AG08395 (cell line): ENCODE results near the gene CD40LG.

Experiments used
- DNase-seq: peaks from one replicate; pipeline ENCODE4 v3.0.0; 2012; ENCODE audit warnings: mixed read lengths, low spot score

Gene CD40LG

GRCh38 chrX:136647677-136648360, at the start of gene CD40LG:
TSS of gene CD40LG (plus strand) at chrX:136648158. CDS start at chrX:136648249, 91 bp downstream.
- no peak for DNase-seq

DNA sequence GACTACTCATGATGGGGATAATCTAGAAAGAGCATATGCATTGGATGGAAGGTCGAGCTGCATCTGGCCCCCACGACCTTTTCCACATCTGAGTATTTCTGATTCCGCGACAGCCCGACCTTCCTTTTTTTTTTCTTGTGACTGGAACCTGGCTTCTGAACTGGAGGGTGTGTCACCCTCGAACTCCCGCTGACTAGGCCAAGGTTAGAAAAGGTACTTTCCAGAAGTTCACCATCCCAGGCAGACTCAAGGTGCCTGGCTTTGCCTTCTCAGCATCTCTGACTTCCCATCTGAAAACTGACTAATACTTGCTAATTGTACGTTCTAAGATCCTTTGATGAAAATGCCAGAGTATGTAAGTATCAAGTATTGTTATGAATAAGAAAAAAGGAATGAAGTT, 49.3 kb upstream of the CD40LG start:
- DNase-seq, result no peak

DNA sequence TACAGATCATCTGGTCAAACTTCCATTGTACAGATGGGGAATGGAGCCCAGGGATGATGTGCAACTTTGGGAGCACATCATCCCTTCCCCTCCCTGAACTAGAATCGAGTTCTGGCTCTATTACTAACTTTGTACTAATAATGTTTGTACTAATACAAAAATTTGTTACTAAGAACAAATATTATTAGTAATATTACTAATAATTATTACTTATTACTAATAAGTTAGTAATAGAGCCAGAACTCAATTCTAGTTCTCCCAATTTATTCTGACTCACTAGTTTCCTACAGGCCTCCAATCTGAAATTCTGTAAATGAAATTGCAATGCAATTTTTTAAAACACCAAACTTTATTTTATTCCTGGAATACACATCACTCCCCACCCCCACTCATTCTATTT, 47.9 kb upstream of the CD40LG start:
- no peak for DNase-seq

- DNase-seq, result no peak
These were observed 40.7 kb upstream of the CD40LG start for GRCh38 chrX:136607236-136607635.

DNA sequence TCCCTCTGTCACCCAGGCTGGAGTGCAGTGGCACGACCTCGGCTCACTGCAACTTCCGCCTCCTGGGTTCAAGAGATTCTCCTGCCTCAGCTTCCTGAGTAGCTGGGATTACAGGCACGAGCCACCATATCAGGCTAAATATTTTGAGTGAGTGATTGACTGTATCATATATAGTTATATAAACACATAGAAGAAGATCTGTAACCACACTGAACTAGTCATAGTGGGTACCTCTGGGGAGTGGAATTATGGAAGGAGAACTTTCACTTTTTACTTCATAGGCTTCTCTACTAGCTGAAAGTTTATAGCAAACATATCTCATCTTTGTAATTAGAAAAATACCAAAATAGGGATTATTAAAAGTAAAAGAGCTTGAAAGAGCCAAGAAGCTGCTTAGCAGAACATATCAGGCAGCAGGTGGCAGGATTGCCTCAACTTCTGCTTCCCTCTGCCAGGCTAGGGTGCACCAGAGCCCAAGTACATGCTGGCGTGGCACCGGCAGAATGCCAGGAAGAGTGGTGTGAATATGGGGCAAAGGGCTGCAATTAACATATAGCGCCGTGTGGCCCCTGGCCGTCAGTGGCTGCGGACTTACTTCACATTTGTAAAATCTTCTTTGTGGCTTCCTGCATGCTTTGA, 39.5 kb upstream of the CD40LG start:
- DNase-seq, result no peak

GRCh38 chrX:136616987-136617685, 30.8 kb upstream of the CD40LG start:
- DNase-seq, result no peak

GRCh38 chrX:136619899-136620505, 28.0 kb upstream of the CD40LG start:
- DNase-seq, result no peak

- no peak for DNase-seq
These were observed 27.2 kb upstream of the CD40LG start for GRCh38 chrX:136620780-136621179.

GRCh38 chrX:136622568-136622967, 25.4 kb upstream of the CD40LG start:
- DNase-seq, result no peak

- DNase-seq, result no peak
These were observed 24.6 kb upstream of the CD40LG start for GRCh38 chrX:136623396-136623795.

- DNase-seq, result no peak
These were observed 22.7 kb upstream of the CD40LG start for GRCh38 chrX:136625246-136625645.

DNA sequence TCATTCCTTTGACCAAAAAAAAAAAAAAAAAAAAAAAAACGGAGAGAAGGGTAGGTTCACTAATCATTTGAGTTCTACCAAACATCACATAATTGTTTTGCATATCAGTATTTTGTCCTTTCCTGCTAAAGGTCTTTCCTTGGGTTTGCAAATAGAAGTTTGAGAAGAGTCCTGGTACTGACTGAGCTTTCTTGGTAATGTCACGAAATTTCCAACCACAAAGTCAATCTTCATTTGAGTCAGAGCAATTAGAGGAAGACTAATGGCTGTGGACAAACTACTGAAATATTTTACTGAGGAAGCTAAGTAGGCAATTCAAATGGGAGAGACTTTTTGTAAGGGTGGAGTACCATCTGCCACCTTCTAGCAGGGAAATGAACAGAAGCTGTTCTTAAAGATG, 21.7 kb upstream of the CD40LG start:
- no peak for DNase-seq

DNA sequence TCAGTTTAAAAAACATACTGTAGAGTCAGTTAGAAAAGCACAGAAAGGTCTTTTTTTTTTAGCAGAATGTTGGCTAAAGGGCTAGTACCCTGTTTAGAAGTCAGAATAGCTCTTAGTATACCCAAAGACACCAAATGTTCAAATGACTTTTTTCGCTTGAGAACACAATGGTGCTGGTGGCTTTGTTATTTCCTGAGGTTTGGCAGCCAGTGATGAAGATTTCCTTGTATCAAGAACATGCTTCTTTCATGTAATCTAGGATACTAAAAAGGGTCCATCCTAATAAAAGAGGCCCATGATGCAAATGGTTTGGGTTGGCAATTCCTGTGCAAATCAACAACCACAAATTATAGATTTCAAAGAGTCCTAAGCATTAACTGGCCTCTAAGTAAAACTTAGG, 21.1 kb upstream of the CD40LG start:
- DNase-seq, result no peak

GRCh38 chrX:136627409-136627808, 20.5 kb upstream of the CD40LG start:
- DNase-seq, result no peak

- no peak for DNase-seq
These were observed 18.7 kb upstream of the CD40LG start for GRCh38 chrX:136629084-136629750.

DNA sequence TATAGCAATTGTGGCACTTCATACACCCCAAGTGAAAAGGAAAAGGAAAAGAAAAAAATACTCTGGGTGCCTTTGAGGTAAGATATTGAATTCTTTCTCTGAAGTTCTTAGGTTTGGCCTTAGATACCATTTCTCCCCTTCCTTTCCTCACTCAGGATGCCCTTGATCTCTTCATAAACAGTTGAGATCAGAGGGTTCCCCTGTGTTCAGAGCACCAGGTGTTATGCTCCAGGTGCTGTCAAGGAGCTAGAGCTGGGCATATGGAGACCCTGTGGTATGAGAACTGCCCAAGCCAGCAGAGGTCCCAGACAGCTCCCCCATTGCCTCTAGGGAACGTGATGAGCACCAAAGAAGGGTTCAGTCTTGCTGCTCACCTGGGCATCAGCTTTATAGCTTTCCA, 17.1 kb upstream of the CD40LG start:
- DNase-seq, result no peak

GRCh38 chrX:136635235-136635634, 12.7 kb upstream of the CD40LG start:
- no peak for DNase-seq

DNA sequence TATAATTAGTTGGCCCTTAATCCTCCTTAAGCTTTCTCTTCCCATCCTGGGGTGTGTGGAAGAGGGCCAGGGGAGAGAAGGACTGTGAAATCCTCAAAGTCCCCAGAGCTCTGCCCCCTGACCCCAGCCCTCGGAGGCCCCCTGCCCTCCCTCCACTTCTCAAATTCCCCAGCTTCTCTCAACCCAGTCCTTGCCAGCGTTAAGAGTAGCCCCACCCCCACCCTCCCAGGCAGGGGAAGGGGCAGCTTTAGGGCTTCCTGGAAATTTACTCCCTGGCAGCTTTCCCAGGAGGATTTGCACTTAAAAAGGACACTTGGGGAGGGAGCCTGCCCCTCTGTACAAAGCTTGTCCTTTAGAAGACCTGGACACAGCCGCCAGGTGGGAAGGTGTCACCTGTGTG, 11.8 kb upstream of the CD40LG start:
- no peak for DNase-seq

- DNase-seq, result no peak
These were observed 8.3 kb upstream of the CD40LG start for GRCh38 chrX:136639506-136640176.

- DNase-seq, result no peak
These were observed 4.7 kb upstream of the CD40LG start for GRCh38 chrX:136643243-136643642.

GRCh38 chrX:136646602-136647239, 1.2 kb upstream of the CD40LG start:
- DNase-seq, result no peak
